NCI-H1092 (cell line): ENCODE data around the gene CMTM7.
A peak's percentile ranks its signal among the peaks of the same experiment; 100 is the strongest.
"Not testable (repeated sequence)": the region's sequence is repeated elsewhere in the genome, so short reads cannot be mapped to it uniquely, and the experiment has no call there.

Experiments
- DNase-seq: peaks from one replicate; lab custom pipeline; 2025; lab: John Stamatoyannopoulos, UW

CMTM7 gene

GRCh38 chr3:32460031-32460749 is 68.5 kb downstream of the CMTM7 start:
- DNase-seq, result peak; percentile 40

DNA sequence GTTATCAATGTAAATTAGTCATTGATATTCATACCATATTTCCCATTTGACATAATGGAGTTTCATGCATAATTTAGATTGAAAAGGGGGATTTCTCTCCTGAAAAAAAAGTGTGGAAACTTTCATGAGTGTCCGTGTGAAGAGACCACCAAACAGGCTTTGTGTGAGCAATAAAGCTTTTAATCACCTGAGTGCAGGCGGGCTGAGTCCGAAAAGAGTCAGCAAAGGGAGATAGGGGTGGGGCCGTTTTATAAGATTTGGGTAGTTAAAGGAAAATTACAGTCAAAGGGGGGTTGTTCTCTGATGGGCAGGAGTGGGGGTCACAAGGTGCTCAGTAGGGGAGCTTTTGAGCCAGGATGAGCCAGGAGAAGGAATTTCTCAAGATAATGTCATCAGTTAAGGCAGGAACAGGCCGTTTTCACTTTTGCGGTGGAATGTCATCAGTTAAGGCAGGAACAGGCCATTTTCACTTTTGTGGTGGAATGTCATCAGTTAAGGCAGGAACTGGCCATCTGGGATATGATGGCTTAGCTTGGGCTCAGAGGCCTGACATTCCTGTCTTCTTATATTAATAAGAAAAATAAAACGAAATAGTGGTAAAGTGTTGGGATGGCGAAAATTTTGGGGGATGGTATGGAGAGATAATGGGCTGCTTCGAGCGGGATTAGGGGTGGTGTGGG is 69.3 kb downstream of the CMTM7 start:
- not testable (repeated sequence) for DNase-seq

DNA sequence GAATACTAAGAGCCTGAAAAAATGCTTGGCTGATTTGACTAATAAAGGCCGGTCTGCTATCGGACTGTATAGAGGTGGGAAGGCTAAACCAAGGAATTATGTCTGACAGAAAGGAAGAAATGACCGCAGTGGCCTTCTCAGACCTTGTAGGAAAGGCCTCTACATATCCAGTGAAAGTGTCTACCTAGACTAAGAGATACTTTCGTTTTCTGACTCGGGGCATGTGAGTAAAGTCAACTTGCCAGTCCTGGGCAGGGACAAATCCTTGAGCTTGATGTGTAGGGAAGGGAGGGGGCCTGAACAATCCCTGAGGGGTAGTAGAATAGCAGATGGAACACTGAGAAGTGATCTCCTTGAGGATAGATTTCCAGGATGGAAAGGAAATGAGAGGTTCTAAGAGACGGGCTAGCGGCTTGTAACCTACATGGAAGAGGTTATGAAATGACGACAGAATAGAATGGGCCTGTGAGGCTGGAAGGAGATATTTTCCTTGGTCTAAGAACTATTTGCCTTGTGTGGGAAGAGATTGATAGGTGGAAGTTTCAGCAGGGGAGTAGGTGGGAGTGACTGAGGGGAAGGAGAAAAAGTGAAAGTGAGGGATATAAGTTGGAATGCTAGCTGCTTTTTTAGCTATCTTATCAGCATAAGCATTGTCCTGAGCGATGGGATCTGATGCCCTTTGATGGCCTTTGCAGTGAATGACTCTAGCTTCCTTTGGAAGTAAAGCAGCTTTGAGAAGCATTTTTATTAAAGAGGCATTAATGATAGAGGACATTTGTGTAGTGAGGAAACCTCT is 70.7 kb downstream of the CMTM7 start:
- DNase-seq, result not testable (repeated sequence)

GRCh38 chr3:32463415-32463814 is 71.8 kb downstream of the CMTM7 start:
- not testable (repeated sequence) for DNase-seq

DNA sequence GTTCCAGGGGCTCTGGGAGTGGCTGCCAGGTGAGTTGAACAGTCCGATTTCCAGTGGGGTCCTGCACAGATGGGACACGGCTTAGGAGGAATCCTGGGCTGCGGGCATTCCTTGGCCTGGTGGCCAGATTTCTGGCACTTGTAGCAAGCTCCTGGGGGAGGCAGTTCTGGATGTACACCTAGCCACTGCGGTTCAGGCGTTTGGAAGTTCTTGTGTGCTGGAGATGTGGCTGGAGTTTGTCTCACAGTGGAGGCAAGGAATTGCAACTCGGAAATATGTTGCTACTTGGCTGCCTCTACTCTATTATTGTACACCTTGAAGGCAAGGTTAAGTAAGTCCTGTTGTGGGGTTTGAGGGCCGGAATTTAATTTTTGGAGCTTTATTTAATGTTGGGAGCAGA is 73.1 kb downstream of the CMTM7 start:
- DNase-seq, result not testable (repeated sequence)

DNA sequence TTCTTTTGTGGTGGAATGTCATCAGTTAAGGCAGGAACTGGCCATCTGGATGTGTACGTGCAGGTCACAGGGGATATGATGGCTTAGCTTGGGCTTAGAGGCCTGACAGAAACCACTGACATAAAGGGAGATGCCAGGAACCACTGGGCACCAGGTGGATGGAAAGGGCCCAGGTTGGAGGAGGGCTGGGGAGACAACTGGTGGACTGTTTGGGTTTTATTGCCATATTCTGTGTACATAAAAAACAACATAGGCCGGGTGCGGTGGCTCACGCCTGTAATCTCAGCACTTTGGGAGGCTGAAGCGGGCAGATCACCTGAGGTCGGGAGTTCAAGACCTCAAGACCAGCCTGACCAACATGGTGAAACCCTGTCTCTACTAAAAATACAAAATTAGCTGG is 75.2 kb downstream of the CMTM7 start:
- not testable (repeated sequence) for DNase-seq

DNA sequence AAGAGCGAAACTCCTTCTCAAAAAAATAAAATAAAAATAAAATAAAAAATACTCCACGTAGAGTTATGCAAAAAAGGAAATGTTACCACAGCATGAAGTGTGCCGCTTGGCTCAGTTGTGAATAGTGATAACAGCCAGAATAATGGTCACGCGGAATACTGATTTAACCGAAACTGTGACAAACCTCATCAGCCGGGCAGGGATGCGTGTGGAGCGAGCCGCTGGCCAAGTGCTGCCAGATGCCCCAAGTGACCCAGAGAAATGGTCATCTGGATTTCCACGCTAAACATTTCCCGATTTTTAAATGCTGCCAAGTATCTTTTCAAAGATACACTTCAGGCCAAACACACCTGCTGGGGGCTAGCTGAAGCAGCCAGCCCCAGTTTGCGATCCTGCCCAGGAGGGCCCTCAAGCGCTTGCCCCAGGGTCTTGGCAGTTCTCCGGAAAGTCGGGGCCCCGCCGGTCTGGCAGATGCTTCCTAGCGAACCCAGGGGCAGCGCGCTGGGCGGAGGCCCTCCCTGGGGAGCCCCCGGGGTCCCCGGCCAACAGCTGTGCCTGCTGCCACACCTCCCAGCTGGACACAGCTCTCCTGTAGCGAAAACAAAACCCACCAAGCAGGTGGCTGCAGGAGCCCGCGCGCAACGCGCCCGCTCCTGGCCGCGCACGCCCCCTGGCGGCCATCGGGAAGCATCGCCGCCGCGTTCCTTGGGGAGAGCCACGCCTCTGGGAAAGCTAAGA is 75.8 kb downstream of the CMTM7 start:
- DNase-seq, result peak; percentile 49

DNA sequence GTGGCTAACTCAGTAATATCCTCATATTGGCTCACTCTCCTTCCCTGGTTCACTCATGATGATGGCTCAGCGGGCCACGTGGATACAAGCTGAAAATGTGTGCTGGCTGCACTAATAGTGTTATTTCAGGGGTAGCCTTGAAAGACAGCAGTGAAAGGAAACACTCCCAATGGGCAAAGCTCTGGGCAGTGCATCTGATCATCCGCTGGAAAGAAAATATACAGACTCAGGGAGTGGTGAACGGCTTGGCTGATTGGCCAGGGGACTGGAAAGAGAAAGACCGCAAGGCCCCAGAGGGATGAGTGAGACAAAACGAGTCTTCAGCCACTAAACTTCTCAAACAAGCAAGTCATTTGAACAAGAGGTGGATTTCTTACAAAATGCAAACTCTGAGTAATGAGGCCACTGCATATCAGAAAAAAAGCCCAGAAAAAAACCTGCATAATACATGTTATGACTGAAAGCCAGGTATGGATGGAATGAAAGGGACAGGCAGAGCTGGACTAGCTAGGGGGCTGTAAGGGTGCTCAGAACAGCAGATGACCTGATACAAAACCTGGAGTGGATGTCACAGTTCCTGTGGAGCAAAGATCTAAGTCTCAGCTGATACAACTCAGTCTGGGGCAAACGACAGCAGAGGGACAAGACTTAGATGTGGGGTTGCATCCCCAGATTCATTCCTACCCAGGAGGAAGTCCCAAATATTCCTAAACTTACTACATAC is 77.7 kb downstream of the CMTM7 start:
- no peak for DNase-seq

DNA sequence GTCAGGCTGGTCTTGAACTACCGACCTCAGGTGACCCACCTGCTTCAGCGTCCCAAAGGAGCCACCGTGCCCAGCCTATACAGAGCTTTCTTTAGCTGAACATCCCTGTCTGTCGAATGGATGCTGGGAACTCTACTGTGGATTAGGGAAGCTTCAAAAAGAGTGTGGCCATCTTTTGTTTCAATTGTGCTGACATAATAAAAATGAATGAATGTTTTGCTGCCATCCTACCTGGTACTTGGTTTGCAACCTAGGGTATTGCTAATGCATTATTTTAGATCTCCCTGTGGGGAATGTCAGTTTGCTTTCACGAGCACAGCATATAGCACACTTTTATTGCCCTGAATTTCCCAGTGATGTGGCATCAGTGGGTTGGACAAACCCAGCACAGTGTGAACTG is 78.7 kb downstream of the CMTM7 start:
- no peak for DNase-seq

GRCh38 chr3:32471246-32471645 is 79.6 kb downstream of the CMTM7 start:
- DNase-seq, result no peak

GRCh38 chr3:32472151-32472550 is 80.5 kb downstream of the CMTM7 start:
- DNase-seq, result not testable (repeated sequence)

- no peak for DNase-seq
Measured at GRCh38 chr3:32474201-32474600, 82.5 kb downstream of the CMTM7 start.

- no peak for DNase-seq
Measured at GRCh38 chr3:32480604-32481003, 89.0 kb downstream of the CMTM7 start.

- no peak for DNase-seq
Measured at GRCh38 chr3:32481791-32482631, 90.4 kb downstream of the CMTM7 start.

DNA sequence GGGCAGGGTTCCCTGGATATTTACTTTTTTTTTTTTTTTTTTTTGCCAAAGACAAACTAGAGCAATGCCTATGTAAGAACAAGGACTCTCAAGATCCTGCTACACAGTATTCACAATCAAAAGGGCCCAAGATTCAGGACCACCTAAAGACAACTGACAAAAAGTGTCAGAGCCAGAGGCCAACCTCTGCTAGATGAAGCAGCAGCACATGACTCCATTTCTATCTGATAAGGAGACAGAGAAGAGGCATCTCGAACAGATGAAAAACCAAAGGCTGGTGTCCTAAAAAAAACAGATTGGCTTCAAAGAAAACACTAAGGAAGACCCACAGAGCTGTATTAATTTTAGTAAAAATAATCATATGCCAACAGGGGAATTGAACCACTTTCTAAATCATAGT is 91.0 kb downstream of the CMTM7 start:
- no peak for DNase-seq

- DNase-seq, result no peak
Measured at GRCh38 chr3:32483772-32484171, 92.1 kb downstream of the CMTM7 start.

- no peak for DNase-seq
Measured at GRCh38 chr3:32484436-32484835, 92.8 kb downstream of the CMTM7 start.

DNA sequence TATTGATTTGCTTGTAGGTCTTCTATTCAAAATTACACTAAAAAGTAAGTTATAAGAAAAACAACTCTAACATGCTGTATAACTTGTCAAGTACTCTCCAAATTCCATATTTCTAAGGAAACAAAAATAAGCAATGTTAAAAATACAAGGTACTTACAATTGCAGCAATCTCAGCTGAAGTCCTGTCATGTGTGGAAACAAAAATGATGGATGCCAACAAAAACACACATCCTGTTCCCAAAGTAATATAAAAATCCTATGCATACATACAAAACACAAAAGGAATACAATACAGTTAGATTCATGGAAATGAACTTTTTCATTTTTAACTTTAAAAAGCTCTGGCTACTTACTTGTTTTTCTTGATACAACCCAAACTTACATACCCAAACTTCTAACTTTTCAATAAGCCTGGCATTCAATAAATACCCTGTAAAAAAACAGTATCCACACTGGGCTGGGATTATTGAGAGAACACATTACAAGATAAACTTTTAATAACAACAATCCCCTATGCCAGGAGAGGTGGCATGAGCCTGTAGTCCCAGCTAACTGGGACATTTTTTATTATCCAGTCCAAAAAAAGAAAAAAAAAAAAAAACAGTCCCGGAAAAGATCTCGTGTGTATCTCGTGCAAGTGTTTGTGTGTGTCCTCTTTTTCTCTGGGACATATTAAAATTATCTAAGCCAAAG is 96.3 kb downstream of the CMTM7 start:
- DNase-seq, result no peak

- no peak for DNase-seq
Measured at GRCh38 chr3:32488474-32489008, 96.9 kb downstream of the CMTM7 start.
